ENCODE results near the gene FAM76A. TPM values are rescaled to one million over a fixed set of nuclear protein-coding genes. Genes with fewer than 3 reads are reported as not detected.

FAM76A gene
- total and polyA plus RNA-seq, 4 donors, result 1.7 to 7.4 (median 4.9) TPM

DNA sequence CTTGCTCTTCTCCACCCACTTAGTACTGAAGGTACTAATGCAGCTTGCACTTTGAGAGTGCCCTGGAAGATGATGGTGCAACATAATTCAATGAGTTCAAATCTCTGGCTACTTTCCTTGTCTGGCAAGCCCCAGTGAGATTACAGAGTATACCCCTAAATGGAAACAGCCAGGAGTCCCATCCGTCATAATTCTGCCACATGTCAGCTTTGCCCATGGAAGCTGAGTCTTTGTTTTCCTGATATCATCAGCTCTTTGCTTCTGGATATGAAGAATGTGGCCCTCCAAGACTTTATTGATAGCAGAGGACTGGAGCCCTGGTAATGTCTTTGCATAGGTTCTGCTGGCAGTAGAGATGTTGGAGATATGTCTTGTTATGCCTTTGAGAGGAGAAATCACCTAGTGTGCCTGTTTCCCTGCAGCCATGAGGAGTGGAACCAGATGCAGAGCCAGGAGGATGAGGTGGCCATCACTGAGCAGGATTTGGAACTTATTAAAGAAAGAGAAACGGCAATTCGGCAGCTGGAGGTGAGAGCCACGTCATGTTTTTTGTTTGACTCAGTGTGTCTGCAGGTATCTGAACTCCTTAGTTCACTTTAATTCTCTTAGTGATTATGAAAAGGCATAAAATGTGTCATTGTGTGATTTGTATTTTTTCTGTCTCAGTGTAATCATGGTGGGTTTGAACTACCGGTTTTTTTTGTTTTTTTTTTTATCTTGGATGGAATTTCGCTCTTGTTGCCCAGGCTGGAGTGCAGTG lies 86.2 kb downstream of the FAM76A start:
- no peaks in the 10 kb centered on the region for H3K27me3 ChIP-seq (ENCODE audit: control insufficient read depth in 4 of 4, insufficient read depth in 4 of 4, low read length in 3 of 4)
- TF ChIP-seq TAF1 (conservative IDR thresholded peaks at IDR 0.05) (no peak), FOXA2 (IDR thresholded peaks at IDR 0.05) (no peak), HNF4G (IDR thresholded peaks at IDR 0.05) (no peak), RAD21 (IDR thresholded peaks at IDR 0.05) (no peak), HNF4A (conservative IDR thresholded peaks at IDR 0.05) (no peak), RXRA (IDR thresholded peaks at IDR 0.05) (no peak), JUND (IDR thresholded peaks at IDR 0.05) (no peak), YY1 (IDR thresholded peaks at IDR 0.05) (no peak), EGR1 (IDR thresholded peaks at IDR 0.05; ENCODE audit: low read depth in 2 of 2) (no peak), FOXA1 (IDR thresholded peaks at IDR 0.05) (no peak), GABPA (IDR thresholded peaks at IDR 0.05 in 1 of 2, conservative IDR thresholded peaks at IDR 0.05 in 1 of 2) (no peak), SP1 (IDR thresholded peaks at IDR 0.05) (no peak), NR2F2 (IDR thresholded peaks at IDR 0.05) (no peak)
- TF ChIP-seq, protein P1, sequence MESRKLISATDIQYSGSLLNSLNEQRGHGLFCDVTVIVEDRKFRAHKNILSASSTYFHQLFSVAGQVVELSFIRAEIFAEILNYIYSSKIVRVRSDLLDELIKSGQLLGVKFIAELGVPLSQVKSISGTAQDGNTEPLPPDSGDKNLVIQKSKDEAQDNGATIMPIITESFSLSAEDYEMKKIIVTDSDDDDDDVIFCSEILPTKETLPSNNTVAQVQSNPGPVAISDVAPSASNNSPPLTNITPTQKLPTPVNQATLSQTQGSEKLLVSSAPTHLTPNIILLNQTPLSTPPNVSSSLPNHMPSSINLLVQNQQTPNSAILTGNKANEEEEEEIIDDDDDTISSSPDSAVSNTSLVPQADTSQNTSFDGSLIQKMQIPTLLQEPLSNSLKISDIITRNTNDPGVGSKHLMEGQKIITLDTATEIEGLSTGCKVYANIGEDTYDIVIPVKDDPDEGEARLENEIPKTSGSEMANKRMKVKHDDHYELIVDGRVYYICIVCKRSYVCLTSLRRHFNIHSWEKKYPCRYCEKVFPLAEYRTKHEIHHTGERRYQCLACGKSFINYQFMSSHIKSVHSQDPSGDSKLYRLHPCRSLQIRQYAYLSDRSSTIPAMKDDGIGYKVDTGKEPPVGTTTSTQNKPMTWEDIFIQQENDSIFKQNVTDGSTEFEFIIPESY (IDR thresholded peaks at IDR 0.05), result no peak
- TF ChIP-seq, protein P2, sequence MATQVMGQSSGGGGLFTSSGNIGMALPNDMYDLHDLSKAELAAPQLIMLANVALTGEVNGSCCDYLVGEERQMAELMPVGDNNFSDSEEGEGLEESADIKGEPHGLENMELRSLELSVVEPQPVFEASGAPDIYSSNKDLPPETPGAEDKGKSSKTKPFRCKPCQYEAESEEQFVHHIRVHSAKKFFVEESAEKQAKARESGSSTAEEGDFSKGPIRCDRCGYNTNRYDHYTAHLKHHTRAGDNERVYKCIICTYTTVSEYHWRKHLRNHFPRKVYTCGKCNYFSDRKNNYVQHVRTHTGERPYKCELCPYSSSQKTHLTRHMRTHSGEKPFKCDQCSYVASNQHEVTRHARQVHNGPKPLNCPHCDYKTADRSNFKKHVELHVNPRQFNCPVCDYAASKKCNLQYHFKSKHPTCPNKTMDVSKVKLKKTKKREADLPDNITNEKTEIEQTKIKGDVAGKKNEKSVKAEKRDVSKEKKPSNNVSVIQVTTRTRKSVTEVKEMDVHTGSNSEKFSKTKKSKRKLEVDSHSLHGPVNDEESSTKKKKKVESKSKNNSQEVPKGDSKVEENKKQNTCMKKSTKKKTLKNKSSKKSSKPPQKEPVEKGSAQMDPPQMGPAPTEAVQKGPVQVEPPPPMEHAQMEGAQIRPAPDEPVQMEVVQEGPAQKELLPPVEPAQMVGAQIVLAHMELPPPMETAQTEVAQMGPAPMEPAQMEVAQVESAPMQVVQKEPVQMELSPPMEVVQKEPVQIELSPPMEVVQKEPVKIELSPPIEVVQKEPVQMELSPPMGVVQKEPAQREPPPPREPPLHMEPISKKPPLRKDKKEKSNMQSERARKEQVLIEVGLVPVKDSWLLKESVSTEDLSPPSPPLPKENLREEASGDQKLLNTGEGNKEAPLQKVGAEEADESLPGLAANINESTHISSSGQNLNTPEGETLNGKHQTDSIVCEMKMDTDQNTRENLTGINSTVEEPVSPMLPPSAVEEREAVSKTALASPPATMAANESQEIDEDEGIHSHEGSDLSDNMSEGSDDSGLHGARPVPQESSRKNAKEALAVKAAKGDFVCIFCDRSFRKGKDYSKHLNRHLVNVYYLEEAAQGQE (IDR thresholded peaks at IDR 0.05), result no peak
- TF ChIP-seq, protein P3, sequence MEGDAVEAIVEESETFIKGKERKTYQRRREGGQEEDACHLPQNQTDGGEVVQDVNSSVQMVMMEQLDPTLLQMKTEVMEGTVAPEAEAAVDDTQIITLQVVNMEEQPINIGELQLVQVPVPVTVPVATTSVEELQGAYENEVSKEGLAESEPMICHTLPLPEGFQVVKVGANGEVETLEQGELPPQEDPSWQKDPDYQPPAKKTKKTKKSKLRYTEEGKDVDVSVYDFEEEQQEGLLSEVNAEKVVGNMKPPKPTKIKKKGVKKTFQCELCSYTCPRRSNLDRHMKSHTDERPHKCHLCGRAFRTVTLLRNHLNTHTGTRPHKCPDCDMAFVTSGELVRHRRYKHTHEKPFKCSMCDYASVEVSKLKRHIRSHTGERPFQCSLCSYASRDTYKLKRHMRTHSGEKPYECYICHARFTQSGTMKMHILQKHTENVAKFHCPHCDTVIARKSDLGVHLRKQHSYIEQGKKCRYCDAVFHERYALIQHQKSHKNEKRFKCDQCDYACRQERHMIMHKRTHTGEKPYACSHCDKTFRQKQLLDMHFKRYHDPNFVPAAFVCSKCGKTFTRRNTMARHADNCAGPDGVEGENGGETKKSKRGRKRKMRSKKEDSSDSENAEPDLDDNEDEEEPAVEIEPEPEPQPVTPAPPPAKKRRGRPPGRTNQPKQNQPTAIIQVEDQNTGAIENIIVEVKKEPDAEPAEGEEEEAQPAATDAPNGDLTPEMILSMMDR (IDR thresholded peaks at IDR 0.05; ENCODE audit: low read depth, low read length, missing input control), result no peak
- TF ChIP-seq, protein P4, sequence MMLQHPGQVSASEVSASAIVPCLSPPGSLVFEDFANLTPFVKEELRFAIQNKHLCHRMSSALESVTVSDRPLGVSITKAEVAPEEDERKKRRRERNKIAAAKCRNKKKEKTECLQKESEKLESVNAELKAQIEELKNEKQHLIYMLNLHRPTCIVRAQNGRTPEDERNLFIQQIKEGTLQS (IDR thresholded peaks at IDR 0.05), result no peak
- TF ChIP-seq, protein P5, sequence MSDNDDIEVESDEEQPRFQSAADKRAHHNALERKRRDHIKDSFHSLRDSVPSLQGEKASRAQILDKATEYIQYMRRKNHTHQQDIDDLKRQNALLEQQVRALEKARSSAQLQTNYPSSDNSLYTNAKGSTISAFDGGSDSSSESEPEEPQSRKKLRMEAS (IDR thresholded peaks at IDR 0.05), result no peak
- WGBS, result 95% methylated on average over 6 of the region's 6 CpGs
- no peak overlapping the region for H3K4me3 ChIP-seq (ENCODE audit: low read depth in 1 of 3, low read length in 3 of 3)
- H3K36me3 ChIP-seq (ENCODE audit: control insufficient read depth in 4 of 4, insufficient read depth in 3 of 4, low read depth in 1 of 4, low read length in 3 of 4), result peaks cover 5 to 20% (median 8%) of the 10 kb centered on the region in 4 donors
- H3K9me3 ChIP-seq (ENCODE audit: control insufficient read depth in 4 of 4, low read length in 3 of 4), result no peaks in the 10 kb centered on the region
- DNase-seq (ENCODE audit: low spot score), result no peak
- H3K27ac ChIP-seq (ENCODE audit: low read depth in 1 of 2, low read length in 2 of 2), result no peak overlapping the region
- peaks cover 0 to under 1% (median 0%) of the 10 kb centered on the region in 4 donors for H3K4me1 ChIP-seq (ENCODE audit: control insufficient read depth in 4 of 4, insufficient read depth in 4 of 4, low read length in 3 of 4)
- H3K9ac ChIP-seq (ENCODE audit: low read depth in 1 of 2, low read length in 2 of 2), result no peak overlapping the region

Small RNAs within 50 kb of the gene (small RNA-seq; reads per million reads assigned to genes)
- gene AL020997.2 (not detected), gene RNU6-424P (not detected)

Other genes with a start within 250 kb of the FAM76A start
- 10 to 100 TPM; 15.1 to 37.7 TPM for gene WASF2, start 235.8 kb upstream of the FAM76A start, total RNA-seq
- gene WASF2, start 235.8 kb upstream of the FAM76A start, polyA plus RNA-seq, result 10 to 100 TPM; 11.6 to 22.4 TPM
- 1 to 10 TPM; 4.7 to 6.3 TPM for gene AHDC1, start 121.8 kb upstream of the FAM76A start, total RNA-seq
- gene AHDC1, start 121.8 kb upstream of the FAM76A start, polyA plus RNA-seq, result 1 to 10 TPM; 2.4 to 6.5 TPM
- gene FGR, start 90.8 kb upstream of the FAM76A start, total RNA-seq, result 10 to 100 TPM in 1 of 2 donors, 1 to 10 TPM in 1; 7.8 to 20.2 TPM
- gene FGR, start 90.8 kb upstream of the FAM76A start, polyA plus RNA-seq, result 1 to 10 TPM; 2.8 to 4.6 TPM
- gene IFI6, start 53.8 kb upstream of the FAM76A start, total RNA-seq, result 10 to 100 TPM in 1 of 2 donors, 1 to 10 TPM in 1; 5.9 to 52.4 TPM
- 100 to 1,000 TPM; 286 to 339 TPM for gene IFI6, start 53.8 kb upstream of the FAM76A start, polyA plus RNA-seq
- gene STX12, start 47.3 kb downstream of the FAM76A start, total RNA-seq, result 10 to 100 TPM; 15.6 to 23.3 TPM
- gene STX12, start 47.3 kb downstream of the FAM76A start, polyA plus RNA-seq, result 10 to 100 TPM; 10.0 to 11.8 TPM
- gene PPP1R8, start 104.8 kb downstream of the FAM76A start, total RNA-seq, result 10 to 100 TPM; 19.0 to 20.5 TPM
- 10 to 100 TPM in 1 of 2 donors, 1 to 10 TPM in 1; 3.1 to 15.9 TPM for gene PPP1R8, start 104.8 kb downstream of the FAM76A start, polyA plus RNA-seq
- gene THEMIS2, start 146.6 kb downstream of the FAM76A start, total RNA-seq, result 10 to 100 TPM; 15.4 to 17.7 TPM
- 1 to 10 TPM; 4.9 to 6.1 TPM for gene THEMIS2, start 146.6 kb downstream of the FAM76A start, polyA plus RNA-seq
- gene RPA2, start 188.6 kb downstream of the FAM76A start, total RNA-seq, result 10 to 100 TPM; 10.6 to 40.4 TPM
- gene RPA2, start 188.6 kb downstream of the FAM76A start, polyA plus RNA-seq, result 10 to 100 TPM in 1 of 2 donors, 1 to 10 TPM in 1; 8.7 to 13.9 TPM
- gene SMPDL3B, start 209.0 kb downstream of the FAM76A start, total RNA-seq, result under 1 TPM; 0.33 to 0.37 TPM
- gene SMPDL3B, start 209.0 kb downstream of the FAM76A start, polyA plus RNA-seq, result under 1 TPM; 0.24 to 0.31 TPM
- gene XKR8, start 234.0 kb downstream of the FAM76A start, total RNA-seq, result 1 to 10 TPM; 5.3 to 8.1 TPM
- 1 to 10 TPM; 4.9 to 7.2 TPM for gene XKR8, start 234.0 kb downstream of the FAM76A start, polyA plus RNA-seq